GM18873 (cell line): Measurements from ENCODE around the gene HEG1.
"Not testable (repeated sequence)": the region's sequence is repeated elsewhere in the genome, so short reads cannot be mapped to it uniquely, and the experiment has no call there.

Source experiments
- ATAC-seq: cut with Tn5 transposase; IDR thresholded peaks from one replicate; pipeline ENCODE4 v1.9.1; 2021; ENCODE audit warnings: mild to moderate bottlenecking, moderate library complexity, moderate number of reproducible peaks; ENCODE audit not compliant: unreplicated experiment, low FRiP score

HEG1 gene

DNA sequence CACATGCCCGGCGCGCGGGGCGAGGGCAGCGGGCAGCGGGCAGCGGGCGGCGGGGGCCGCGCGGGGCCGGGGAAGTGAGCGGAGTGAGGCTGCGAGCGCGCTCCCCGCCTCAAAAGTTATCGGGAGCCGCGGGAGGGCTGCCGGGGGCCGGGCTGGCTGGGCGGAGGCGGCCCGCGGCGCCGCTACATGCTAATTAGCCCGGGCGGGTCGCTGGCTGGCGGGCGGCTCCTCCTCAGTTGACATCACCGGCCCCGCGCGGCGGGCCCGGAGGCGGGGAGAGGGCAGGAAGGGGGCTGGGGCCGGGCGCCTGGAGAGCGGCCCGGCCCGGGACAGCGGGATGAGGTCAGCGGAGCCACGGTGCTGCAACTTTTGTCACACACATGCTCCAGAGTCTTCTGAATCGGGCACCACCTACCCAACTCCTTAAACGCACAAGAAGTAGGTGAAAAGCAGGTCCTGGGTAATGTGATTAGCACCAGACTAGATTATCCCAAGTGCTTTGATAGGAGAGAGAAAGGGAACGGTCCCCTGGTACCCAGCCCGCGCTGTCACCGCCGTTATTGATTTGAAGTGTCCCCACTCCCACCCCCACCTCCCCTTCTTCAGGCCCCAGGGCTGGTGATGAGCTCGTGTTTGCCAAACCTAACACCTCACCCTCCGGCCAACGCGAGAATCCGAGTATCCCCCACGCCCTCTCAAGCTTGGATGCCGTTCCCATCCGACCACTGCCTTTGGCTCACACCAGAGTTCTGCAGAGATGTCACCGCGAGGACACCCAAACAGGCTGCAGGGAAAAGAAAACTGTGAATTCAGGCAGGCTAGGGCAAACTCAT, at the start of gene HEG1:
HEG1 (minus strand) TSS at position 85 of the 833 bp plus-strand sequence. CDS start 107 bp downstream, outside the sequence.
- no peak for ATAC-seq

GRCh38 chr3:125105116-125105515, 49.3 kb upstream of the HEG1 start:
- no peak for ATAC-seq

DNA sequence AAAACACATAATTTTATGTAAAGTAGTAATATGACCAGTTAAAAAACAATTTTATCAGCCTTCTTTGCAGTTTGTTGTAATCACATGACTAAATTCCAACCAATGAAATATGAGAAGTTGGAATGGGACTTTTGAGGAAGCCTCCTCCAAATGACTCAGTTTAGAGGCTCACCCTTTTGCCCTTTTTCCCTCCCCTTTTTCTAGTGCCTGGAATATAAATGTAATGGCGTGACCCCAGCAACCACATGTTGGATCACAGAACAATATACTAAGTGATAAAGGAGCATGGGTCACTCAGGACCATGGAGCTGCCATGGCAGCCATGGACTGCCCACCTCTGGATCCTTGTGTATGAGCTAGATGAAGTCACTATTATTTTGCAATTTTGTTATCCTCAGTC, 48.8 kb upstream of the HEG1 start:
- no peak for ATAC-seq

DNA sequence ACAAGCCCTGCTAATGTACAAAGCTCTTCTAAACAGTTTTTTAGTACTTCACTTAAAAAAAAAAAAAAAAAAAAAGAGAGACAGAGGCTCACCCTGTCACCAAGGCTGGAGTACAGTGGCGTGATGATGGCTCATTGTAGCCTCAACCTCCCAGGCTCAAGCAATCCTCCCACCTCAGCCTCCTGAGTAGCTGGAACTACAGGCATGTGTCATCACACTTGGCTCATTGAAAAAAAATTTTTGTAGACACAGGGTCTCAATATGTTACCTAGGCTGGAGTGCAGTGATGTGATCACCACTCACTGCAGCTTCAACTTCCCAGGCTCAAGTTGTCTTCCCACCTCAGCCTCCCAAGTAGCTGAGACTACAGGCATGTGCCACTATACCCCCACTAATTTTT, 47.6 kb upstream of the HEG1 start:
- no peak for ATAC-seq

DNA sequence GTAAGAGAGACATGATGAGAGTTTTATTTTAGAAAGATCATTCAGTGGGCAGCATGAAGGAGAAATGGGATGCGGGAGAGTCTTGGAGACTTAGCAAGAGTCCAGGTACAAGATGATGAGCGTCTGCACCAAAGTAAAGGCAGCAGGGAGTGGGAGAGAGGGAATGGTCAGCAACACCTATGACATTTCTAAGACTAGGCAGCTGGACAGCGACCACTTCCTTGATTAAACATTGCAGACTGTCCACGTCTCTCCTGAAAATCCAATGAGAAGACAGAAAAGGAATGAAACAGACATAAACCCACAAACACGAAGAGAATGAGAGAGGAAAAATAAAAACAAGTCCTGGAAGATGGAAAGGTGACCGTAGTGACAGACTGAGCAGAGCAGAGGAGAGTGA, 46.7 kb upstream of the HEG1 start:
- ATAC-seq = no peak

GRCh38 chr3:125098611-125099291, 43.0 kb upstream of the HEG1 start:
- ATAC-seq = no peak

GRCh38 chr3:125090649-125091048, 34.9 kb upstream of the HEG1 start:
- no peak for ATAC-seq

GRCh38 chr3:125087768-125088391, 32.1 kb upstream of the HEG1 start:
- ATAC-seq = no peak

DNA sequence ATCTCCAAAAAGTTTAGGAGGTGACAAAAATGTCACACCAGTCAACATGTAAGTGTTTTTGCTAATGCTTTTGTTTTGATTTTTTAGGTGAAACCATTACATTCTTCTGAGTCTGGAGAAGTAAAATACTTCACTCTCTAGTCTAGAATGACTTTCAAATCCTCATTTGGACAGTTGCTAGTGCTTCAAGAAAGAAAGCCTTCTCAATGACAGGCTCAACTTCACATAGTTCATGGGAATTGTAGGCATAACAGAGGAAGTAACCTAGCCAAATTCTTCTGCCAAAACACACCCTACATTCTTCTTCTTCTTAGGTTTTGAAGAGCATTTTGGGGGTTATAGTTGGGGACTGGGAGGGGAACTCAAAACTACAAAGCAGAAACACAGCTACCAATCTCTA, 29.4 kb upstream of the HEG1 start:
- no peak for ATAC-seq

GRCh38 chr3:125083776-125084175, 28.0 kb upstream of the HEG1 start:
- ATAC-seq = no peak

DNA sequence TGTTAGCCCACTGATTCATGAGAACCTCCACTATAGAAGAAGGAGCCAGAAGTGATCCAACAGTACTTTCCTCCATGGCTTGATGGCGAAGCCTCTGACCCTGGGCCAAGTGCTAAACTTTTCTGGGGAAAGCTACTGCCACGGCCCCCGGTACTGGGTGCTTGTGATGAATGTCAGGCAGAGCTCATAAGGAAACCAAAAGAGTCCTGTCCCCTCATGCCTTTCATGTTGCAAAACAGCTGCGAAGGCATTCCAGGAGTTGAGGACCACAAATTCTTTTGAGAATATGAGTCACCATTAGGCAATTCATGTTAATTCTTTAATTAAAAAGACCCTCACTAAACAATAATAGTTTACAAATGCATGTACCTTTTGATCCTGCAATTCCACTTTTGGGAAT, 26.5 kb upstream of the HEG1 start:
- ATAC-seq = not testable (repeated sequence)

DNA sequence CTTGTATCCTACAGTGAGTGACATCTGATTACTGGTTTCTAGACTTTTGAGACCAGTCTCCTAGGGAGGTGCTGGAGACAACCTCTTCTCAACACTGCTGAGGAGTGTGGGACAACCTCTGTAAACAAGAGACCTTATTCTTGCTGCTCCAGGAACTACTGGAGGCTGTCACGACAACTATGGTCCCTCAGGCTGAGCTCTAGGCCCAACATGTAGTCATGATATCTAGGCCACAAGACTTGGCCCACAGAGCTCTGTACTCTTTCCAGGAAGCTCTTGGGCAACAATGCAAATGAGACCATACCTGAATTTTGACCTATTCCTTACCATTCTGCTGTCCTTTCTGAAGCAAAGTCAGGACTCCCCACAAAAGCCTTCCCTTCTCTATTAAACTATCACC, 24.3 kb upstream of the HEG1 start:
- ATAC-seq = no peak

DNA sequence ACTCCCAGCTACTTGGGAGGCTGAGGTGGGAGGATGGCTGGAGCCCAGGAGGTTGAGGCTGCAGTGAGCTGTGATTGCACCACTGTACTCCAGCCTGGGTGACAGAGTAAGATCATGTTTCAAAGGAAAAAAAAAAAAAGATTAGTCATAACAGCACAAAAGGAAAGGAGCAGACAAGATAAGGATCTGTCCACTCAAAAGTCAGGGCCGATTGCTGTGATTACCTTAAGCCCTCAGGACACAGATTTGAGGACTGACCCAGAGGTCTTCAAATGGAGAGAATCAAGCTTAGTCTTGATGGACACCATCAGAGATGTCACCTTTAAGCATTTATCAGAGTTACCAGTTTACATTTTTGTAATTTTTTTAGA, 23.9 kb upstream of the HEG1 start:
- no peak for ATAC-seq

GRCh38 chr3:125078951-125079674, 23.3 kb upstream of the HEG1 start:
- ATAC-seq = no peak

DNA sequence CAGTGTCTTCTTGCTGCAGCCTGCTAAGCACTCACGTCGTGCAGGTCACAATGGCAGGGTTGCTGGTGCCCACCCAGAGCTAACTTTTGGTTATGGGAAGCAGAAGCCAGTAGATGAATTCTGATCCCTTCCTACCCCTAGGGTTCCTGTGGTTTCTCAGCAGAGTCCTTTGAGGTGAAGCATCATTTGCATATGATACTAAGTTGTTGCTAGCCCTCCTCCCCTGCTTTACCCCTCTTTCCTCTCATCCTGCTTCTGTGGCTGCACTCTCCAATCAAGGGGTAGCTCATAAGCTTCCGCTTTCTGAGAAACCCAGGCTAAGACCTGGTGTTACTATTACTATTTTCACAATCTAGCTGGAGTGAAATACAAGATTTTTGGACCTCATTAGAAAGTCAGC, 22.1 kb upstream of the HEG1 start:
- no peak for ATAC-seq

DNA sequence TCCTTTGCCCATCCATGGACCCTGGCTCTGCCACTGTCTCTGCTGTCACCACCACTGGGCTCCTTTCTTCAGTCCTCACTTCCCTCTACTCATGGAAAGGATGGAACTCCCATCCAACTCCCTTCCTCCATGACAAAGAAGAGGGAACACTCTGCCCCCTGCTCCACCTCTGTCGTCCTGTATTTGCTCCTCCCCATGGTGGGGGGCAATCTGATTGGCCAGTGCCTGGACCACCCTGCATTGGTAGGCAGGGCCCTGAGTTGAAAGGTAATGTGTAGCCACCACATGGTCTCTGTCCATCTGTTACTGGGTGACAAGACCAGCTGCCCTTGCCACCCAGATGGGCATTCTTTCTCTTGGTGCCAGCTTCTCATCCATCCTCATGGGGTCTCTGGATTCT, 20.7 kb upstream of the HEG1 start:
- no peak for ATAC-seq

DNA sequence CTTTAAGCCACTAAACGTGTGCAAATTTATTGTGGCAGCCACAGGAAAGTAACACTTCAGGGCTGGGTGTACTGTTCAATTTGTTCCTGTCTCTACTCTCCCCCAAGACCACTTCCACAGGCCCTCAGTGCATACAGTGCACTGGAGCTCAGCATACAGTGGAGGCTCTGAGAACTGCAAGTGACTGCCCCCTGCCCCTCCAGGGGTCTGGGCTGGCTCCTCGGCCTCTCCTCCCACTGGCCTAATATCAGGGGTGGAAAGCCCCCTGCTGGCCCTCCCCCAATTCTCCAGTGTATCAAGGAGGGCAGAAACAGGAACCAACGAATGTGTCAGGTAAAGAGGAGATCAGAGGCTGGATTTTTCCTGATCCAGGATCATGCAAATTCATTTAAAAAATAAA, 19.9 kb upstream of the HEG1 start:
- ATAC-seq = no peak

- ATAC-seq = no peak
Observed at GRCh38 chr3:125073390-125073905, 17.7 kb upstream of the HEG1 start.

GRCh38 chr3:125072749-125073389, 17.1 kb upstream of the HEG1 start:
- ATAC-seq = no peak

DNA sequence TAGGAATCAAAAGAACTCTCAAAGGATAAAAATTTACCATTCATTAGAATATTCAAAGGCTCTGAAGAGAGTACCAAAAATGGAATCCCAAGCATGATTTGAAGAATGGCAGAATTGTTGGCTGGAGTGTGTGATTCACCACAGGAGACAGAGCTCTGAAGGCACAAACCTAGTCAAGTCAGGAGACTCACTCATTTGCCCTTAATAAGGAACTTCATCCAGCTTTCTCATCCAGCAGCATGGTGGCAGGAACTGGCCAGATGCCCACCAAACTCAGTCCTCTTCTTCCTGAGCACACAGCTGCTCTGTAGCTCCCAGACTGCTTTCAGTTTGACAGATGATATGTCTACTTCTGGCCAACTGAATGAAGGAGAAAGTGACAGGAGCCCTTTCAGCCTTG, 16.5 kb upstream of the HEG1 start:
- no peak for ATAC-seq
